K562 (cell line): Measurements from ENCODE around the gene SRRT. TPM values are rescaled to one million over a fixed set of nuclear protein-coding genes. Genes with fewer than 3 reads are reported as not detected.

Experiments used
- ATF3 ChIP-seq, 2 experiments: fragments of 450-650 bp in 1 of 2; sonication (generic) in 1 of 2; formaldehyde crosslinking in 1 of 2; IDR thresholded peaks in 1 of 2; conservative IDR thresholded peaks in 1 of 2; 2 replicates each; pipeline versions ENCODE4 v1.6.1 to v1.8.1; 2016 to 2023; ENCODE audit warnings: mild to moderate bottlenecking in 2 of 2, moderate library complexity in 2 of 2, inconsistent platforms in 1 of 2, missing genetic modification reagents in 1 of 2
- CREB3 ChIP-seq: fragments of 450-650 bp; conservative IDR thresholded peaks from 2 replicates; pipeline ENCODE4 v1.6.1; 2016; ENCODE audit warnings: missing genetic modification characterization, low read depth, mild to moderate bottlenecking, missing compliant biosample characterization, moderate library complexity
- CREB5 ChIP-seq: fragments of 250-450 bp; sonication (Bioruptor Pico); IDR thresholded peaks from 2 replicates; pipeline ENCODE4 v1.5.0; 2020; ENCODE audit warnings: mild to moderate bottlenecking
- CREBBP ChIP-seq: IDR thresholded peaks from one replicate; pipeline ENCODE4 v1.6.1; 2012; ENCODE audit warnings: low read depth, mild to moderate bottlenecking, control low read depth, inconsistent platforms, low read length
- E2F1 ChIP-seq: sonication (generic); formaldehyde crosslinking; IDR thresholded peaks from 2 replicates; pipeline ENCODE4 v1.8.1; 2023; ENCODE audit warnings: mild to moderate bottlenecking, missing genetic modification reagents, moderate library complexity
- FOXM1 ChIP-seq, 2 experiments: fragments of 450-650 bp in 1 of 2; sonication (generic) in 1 of 2; formaldehyde crosslinking in 1 of 2; IDR thresholded peaks; 2 replicates each; pipeline versions ENCODE4 v1.6.1 to v1.9.0; 2017 to 2022; ENCODE audit warnings: low read depth in 2 of 2, mild to moderate bottlenecking in 2 of 2, missing genetic modification reagents in 1 of 2, moderate library complexity in 1 of 2
- FOXP1 ChIP-seq: sonication (generic); formaldehyde crosslinking; IDR thresholded peaks from 2 replicates; pipeline ENCODE4 v1.8.0; 2022; ENCODE audit warnings: mild to moderate bottlenecking, missing genetic modification reagents
- IRF1 ChIP-seq: sonication (generic); formaldehyde crosslinking; IDR thresholded peaks from 2 replicates; pipeline ENCODE4 v1.8.0; 2022; ENCODE audit warnings: missing genetic modification reagents, mild to moderate bottlenecking, borderline replicate concordance
- MBD1 ChIP-seq: fragments of 250-450 bp; sonication (Bioruptor Pico); IDR thresholded peaks from 2 replicates; pipeline ENCODE4 v1.8.0; 2022; ENCODE audit warnings: inconsistent platforms
- PKNOX1 ChIP-seq: fragments of 450-650 bp; IDR thresholded peaks from 2 replicates; pipeline ENCODE4 v1.6.1; 2016
- POLR2AphosphoS5 ChIP-seq: IDR thresholded peaks from 2 replicates; pipeline ENCODE4 v1.6.1; 2011; ENCODE audit warnings: mild to moderate bottlenecking, low read depth, low read length, moderate library complexity; ENCODE audit not compliant: control insufficient read depth, insufficient read depth
- PRPF4 ChIP-seq: fragments of 200-400 bp; formaldehyde crosslinking; IDR thresholded peaks from one replicate; pipeline ENCODE4 v1.6.1; 2017; ENCODE audit warnings: low read length, low read depth, mild to moderate bottlenecking; ENCODE audit not compliant: insufficient read depth, poor library complexity, severe bottlenecking
- SIN3A ChIP-seq, 2 experiments: fragments of 150-350 bp in 1 of 2; IDR thresholded peaks; 2 replicates each; pipeline ENCODE4 v1.6.1; 2011 to 2016; ENCODE audit warnings: borderline replicate concordance in 2 of 2, low read depth in 2 of 2, low read length in 2 of 2, mild to moderate bottlenecking in 2 of 2, moderate library complexity in 2 of 2; ENCODE audit not compliant: control insufficient read depth in 1 of 2
- ZBED1 ChIP-seq: IDR thresholded peaks from 2 replicates; pipeline ENCODE4 v1.6.1; 2014
- ZNF77 ChIP-seq: fragments of 250-450 bp; sonication (Bioruptor Pico); IDR thresholded peaks from 2 replicates; pipeline ENCODE4 v1.5.0; 2020
- ZSCAN32 ChIP-seq: fragments of 450-650 bp; formaldehyde crosslinking; IDR thresholded peaks from 2 replicates; pipeline ENCODE4 v1.4.0; 2020; ENCODE audit warnings: mild to moderate bottlenecking, moderate library complexity
- polyA plus RNA-seq, 8 experiments: library from polyadenylated mRNA; depleted of rRNA in 4 of 8; stranded (reverse) in 5 of 8; unstranded in 3 of 8; fragments of >200 nt; fragmentation: Nextera tagmentation in 2 of 8; fragmentation: Illumina TruSeq in 1 of 8; extraction: Ambion mirVana in 2 of 8; extraction: Trizol in 1 of 8; gene quantifications; 2 replicates each; pipeline versions ENCODE4 v1.2.1 to v1.2.3, GENCODE V29; 2011 to 2014; ENCODE audit warnings: inconsistent platforms in 1 of 8, missing spikeins in 1 of 8
- total RNA-seq, 7 experiments: library from RNA; depleted of rRNA in 6 of 7; stranded (reverse); fragments of >200 nt in 6 of 7; fragmentation: Illumina TruSeq in 2 of 7; extraction: Trizol in 2 of 7; gene quantifications; 2 replicates each; pipeline versions ENCODE4 v1.2.1 to v1.2.3, GENCODE V29; 2011 to 2021; ENCODE audit warnings: low replicate concordance in 1 of 7

SRRT gene
- total and polyA plus RNA-seq, 9 of the 15 experiments (the other 6 are each of a cell fraction or from before 2014, with no cell fraction given), result 10.3 to 263 (median 84.4) TPM

- TF ChIP-seq CREB3 (no peak), ATF3 (IDR thresholded peaks at IDR 0.05) (no peak), ATF3 (CRISPR knock-in tag; conservative IDR thresholded peaks at IDR 0.05) (peak; percentile 75), PKNOX1 (no peak), IRF1 (CRISPR knock-in tag) (peak; percentile 61; the same call in 1 of the 2 replicates), PRPF4 (no peak), POLR2AphosphoS5 (no peak), ZSCAN32 (CRISPR knock-in tag) (no peak), CREB5 (CRISPR knock-in tag) (no peak), MBD1 (CRISPR knock-in tag) (no peak), ZNF77 (CRISPR knock-in tag) (no peak), CREBBP (no peak), FOXM1 (IDR thresholded peaks at IDR 0.05; ENCODE audit: low read depth) (no peak), FOXM1 (CRISPR knock-in tag; IDR thresholded peaks at IDR 0.05; ENCODE audit: low read depth) (0 out of 2 replicates have a peak, but pooled peaks have one; percentile 29), FOXP1 (CRISPR knock-in tag) (peak; percentile 49; the same call in 1 of the 2 replicates), E2F1 (peak; percentile 74), SIN3A (IDR thresholded peaks at IDR 0.05; ENCODE audit: borderline replicate concordance in 2 of 2, control insufficient read depth in 1 of 2, low read depth in 2 of 2, low read length in 2 of 2) (peak; percentile 96 to 98), ZBED1 (no peak)
These were observed 22.6 kb upstream of the SRRT start, which contains the start of gene SLC12A9 (continued) for GRCh38 chr7:100852048-100852872.
